WERI-Rb-1 (cell line): Measurements from ENCODE around the gene ZDHHC1.
A peak's percentile ranks its signal among the peaks of the same experiment; 100 is the strongest.

ENCODE experiments used
- DNase-seq: peaks from one replicate; pipeline ENCODE4 v3.0.0-alpha.2; 2020
- H3K27ac ChIP-seq: fragments of 250-450 bp; sonication (Bioruptor Pico); 2 replicates; pipeline ENCODE4 v1.5.1; 2020; ENCODE audit warnings: mild to moderate bottlenecking, moderate library complexity
- H3K27me3 ChIP-seq: fragments of 250-450 bp; sonication (Bioruptor Pico); 2 replicates; pipeline ENCODE4 v1.5.1; 2021; ENCODE audit warnings: mild to moderate bottlenecking, low read depth, moderate library complexity; ENCODE audit not compliant: insufficient read depth, severe bottlenecking
- H3K36me3 ChIP-seq: fragments of 250-450 bp; sonication (Bioruptor Pico); 2 replicates; pipeline ENCODE4 v1.5.1; 2020; ENCODE audit warnings: mild to moderate bottlenecking, moderate library complexity
- H3K4me3 ChIP-seq: 2 replicates; pipeline ENCODE4 v1.5.1; 2011; ENCODE audit warnings: low read depth, mild to moderate bottlenecking, control low read depth, low read length
- H3K9me3 ChIP-seq: fragments of 250-450 bp; sonication (Bioruptor Pico); 2 replicates; pipeline ENCODE4 v1.5.1; 2021; ENCODE audit warnings: mild to moderate bottlenecking, moderate library complexity; ENCODE audit not compliant: severe bottlenecking
- TF ChIP-seq, protein P1 (sequence below): IDR thresholded peaks from 2 replicates; pipeline ENCODE4 v1.5.1; 2011; ENCODE audit warnings: low read depth, mild to moderate bottlenecking, control low read depth, inconsistent platforms, low read length

The ZDHHC1 gene

DNA sequence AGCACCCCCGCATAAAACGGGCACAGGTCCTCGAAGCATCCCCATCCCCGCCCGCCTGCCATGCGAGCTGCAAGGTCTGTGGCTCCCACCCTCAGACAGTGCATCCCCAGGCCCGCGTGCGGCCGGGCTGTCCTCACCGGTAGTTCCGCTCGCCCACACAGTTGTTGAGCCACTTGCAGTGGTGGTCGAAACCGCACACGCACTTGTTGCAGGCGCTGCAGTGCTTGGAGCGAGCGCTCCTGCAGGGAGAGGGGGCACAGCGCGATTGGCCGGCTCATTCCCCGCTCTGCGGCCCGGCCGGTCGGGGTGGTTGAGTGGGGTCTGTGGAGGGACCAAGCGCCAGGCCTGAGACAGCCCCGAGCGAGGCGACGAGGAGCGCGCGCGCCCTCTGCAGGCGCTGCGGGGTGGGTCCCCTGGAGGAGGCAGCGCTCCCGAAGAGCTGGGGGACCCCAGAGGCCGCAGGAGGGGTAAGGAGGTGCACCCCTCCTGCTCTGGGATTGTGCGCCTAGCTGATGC is 17.0 kb downstream of the ZDHHC1 start:
- no peaks in the 10 kb centered on the region for H3K9me3 ChIP-seq
- H3K36me3 ChIP-seq = no peaks in the 10 kb centered on the region
- TF ChIP-seq, protein P1, sequence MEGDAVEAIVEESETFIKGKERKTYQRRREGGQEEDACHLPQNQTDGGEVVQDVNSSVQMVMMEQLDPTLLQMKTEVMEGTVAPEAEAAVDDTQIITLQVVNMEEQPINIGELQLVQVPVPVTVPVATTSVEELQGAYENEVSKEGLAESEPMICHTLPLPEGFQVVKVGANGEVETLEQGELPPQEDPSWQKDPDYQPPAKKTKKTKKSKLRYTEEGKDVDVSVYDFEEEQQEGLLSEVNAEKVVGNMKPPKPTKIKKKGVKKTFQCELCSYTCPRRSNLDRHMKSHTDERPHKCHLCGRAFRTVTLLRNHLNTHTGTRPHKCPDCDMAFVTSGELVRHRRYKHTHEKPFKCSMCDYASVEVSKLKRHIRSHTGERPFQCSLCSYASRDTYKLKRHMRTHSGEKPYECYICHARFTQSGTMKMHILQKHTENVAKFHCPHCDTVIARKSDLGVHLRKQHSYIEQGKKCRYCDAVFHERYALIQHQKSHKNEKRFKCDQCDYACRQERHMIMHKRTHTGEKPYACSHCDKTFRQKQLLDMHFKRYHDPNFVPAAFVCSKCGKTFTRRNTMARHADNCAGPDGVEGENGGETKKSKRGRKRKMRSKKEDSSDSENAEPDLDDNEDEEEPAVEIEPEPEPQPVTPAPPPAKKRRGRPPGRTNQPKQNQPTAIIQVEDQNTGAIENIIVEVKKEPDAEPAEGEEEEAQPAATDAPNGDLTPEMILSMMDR = peak; percentile 96
- no peak overlapping the region for H3K4me3 ChIP-seq
- DNase-seq = peak; percentile 72
- no peaks in the 10 kb centered on the region for H3K27me3 ChIP-seq
- H3K27ac ChIP-seq = no peak overlapping the region

- Histone ChIP-seq H3K27me3 (no peaks in the 10 kb centered on the region), H3K27ac (no peak overlapping the region), H3K4me3 (no peak overlapping the region), H3K9me3 (no peaks in the 10 kb centered on the region), H3K36me3 (no peaks in the 10 kb centered on the region)
- TF ChIP-seq, protein P1 = no peak
- DNase-seq = no peak
Measured at GRCh38 chr16:67398546-67399217, 17.6 kb downstream of the ZDHHC1 start.

DNA sequence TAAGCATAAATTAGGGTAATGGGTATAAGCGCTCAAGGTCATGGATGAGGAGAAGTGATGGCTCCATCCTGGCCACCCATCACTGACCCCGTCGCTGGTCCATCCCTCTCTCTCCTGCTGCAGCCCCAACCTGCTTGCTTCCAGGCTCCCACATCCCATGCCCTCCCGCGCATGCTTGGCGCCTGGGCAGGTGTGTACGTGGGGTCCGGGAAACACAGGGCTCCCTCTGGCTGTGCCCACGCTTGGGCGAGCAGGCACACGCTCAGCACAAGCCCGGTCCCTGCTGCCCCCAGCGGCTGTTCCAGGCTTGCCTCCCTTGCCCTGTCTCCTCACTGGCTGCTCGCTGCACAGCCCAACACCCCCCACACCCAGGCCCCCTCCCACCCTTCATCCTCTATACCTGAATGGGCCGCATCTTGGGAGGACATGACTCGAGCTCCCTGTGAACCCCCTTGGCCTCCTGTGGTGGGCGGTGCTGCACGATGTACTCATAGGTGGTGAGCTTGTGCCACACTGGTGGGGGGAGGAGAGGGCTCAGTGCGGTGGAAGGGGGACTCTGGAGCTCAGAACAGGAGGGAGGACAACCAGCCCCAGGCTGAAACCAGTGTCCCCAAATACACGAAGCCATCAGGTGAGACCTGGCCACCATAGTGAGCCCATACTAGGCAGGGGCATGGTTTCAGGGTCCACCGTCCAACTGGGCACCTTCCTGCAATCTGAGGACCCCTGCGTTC is 18.3 kb downstream of the ZDHHC1 start:
- Histone ChIP-seq H3K27me3 (no peaks in the 10 kb centered on the region), H3K9me3 (no peaks in the 10 kb centered on the region), H3K27ac (no peak overlapping the region), H3K36me3 (no peaks in the 10 kb centered on the region), H3K4me3 (no peak overlapping the region)
- no peak for DNase-seq
- TF ChIP-seq, protein P1 = no peak

DNA sequence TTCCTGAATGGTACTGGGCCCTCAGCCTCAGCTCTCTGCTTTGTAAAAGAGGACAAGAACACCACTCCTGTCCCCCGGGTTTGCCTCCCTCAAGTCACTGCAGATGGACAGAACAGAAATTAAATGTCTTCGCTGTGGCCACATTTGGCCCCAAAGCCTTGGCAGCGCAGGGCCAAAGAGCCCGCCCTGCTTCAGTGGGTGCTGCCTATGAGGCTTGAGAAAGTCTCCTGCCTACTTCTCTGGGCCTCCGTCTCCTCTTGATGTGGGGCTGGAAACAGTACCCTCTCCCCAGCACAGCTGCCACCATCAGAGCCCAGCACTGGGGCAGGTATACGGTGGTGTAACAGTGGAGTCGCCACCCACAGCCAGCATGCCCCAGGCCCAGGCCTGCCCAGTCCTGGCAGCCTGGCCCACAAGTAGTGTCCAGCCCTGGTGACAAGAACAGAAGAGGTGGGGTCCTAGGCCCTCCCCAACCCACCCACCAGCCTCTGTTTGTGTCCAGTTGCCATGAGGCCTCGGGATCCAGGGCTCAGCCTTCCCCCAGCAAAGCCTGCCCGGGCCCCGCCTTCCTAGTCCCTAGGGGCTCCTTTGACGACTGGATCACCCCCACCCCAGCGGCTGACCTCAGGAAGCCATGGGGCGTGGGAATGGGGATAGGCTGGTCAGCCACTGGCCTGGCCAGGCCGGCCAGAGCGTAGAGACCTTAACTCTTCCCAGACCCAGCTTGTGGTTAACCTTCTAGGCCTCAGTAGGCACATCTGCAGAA is 19.1 kb downstream of the ZDHHC1 start:
- Histone ChIP-seq H3K27ac (peak overlapping the region; percentile 90), H3K27me3 (no peaks in the 10 kb centered on the region), H3K36me3 (no peaks in the 10 kb centered on the region), H3K4me3 (no peak overlapping the region), H3K9me3 (no peaks in the 10 kb centered on the region)
- TF ChIP-seq, protein P1 = no peak
- no peak for DNase-seq

DNA sequence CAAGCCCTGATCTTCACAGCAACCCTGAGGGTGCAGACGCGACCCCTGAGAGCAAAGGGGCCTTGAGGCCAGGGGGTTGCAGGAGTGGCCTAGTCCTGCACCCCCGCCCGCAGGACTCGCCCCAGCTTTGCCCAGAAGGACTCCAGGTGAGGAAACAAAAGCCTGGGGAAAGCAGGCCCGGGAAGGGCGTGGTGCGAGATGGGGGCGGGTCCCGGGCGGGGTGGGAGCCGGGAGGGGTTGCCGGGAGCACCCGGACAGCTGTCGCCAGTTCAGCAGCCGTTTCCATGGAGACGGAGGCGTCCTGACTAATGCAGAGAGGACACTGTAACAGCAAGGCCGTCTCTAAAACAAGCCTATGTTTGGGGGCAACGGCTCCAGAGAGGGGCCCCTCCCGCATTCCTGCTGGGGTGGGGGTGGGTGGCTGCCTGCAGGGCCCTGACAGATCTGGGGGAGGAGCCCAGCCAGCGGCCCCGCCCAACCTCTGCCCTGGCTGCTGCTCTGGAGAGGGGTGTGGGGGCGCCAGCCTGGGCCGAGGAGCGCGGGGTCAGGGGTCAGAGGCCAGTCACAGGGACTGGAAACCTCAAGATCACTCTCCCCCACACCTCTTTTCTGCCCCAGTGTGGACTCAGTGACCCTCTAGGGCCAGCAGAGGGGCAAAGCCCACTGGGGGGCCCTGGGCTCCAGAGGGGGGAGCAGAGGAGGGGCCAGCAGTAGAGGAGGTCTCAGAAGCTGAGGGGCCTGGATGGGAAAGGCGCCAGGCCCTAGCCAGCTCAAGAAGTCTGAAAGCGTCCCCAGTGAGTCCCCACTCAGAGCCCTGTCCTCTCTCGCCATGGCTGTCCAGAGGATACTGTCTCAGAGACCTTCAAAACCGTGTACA is 19.9 kb downstream of the ZDHHC1 start:
- peak overlapping the region; percentile 13 for H3K4me3 ChIP-seq
- H3K27me3 ChIP-seq = no peaks in the 10 kb centered on the region
- TF ChIP-seq, protein P1 = no peak
- H3K9me3 ChIP-seq = no peaks in the 10 kb centered on the region
- peak; percentile 96 for DNase-seq
- H3K36me3 ChIP-seq = no peaks in the 10 kb centered on the region
- H3K27ac ChIP-seq = peak overlapping the region; percentile 90
